IMR-90 (cell line): ENCODE data around the gene CEACAM8. TPM values are rescaled to one million over a fixed set of nuclear protein-coding genes. Genes with fewer than 3 reads are reported as not detected.

ENCODE experiments used
- ATAC-seq: fragments of 200-7000 bp; cut with Tn5 transposase; 2 replicates; pipeline ENCODE4 v1.9.1; 2020; ENCODE audit warnings: low read depth, mild to moderate bottlenecking, moderate library complexity
- BruUV-seq: library from RNA; stranded (reverse); fragments of 400-500 nt; replicated peaks from 2 replicates; lab custom pipeline; 2021; lab: Mats Ljungman, UMichigan
- CTCF ChIA-PET: fragments of 300-600 bp; formaldehyde crosslinking; extraction: SDS; loops from one replicate; lab custom pipeline; 2021; ENCODE audit warnings: antibody characterized with exemption; lab: Yijun Ruan, JAX
- POLR2A ChIA-PET: fragments of 300-600 bp; sonication (Branson Sonifier 250); formaldehyde crosslinking; loops from one replicate; lab custom pipeline; 2022; ENCODE audit warnings: antibody characterized with exemption; ENCODE audit not compliant: unreplicated experiment; lab: Charles Lee
- DNase-seq: peaks from one replicate; pipeline ENCODE4 v3.0.0; 2013
- H2AFZ ChIP-seq: replicated peaks from 2 replicates; pipeline ENCODE3; 2013; ENCODE audit warnings: low read length, mild to moderate bottlenecking; ENCODE audit not compliant: poor library complexity
- H2AK5ac ChIP-seq: 2 replicates; pipeline ENCODE4 v1.6.1; 2013; ENCODE audit warnings: low read depth, low read length, inconsistent platforms
- H2AK9ac ChIP-seq: replicated peaks from 2 replicates; pipeline ENCODE3; 2013; ENCODE audit warnings: mild to moderate bottlenecking, low read depth, low read length, moderate library complexity; ENCODE audit not compliant: poor library complexity
- H2BK120ac ChIP-seq: 2 replicates; pipeline ENCODE4 v1.6.1; 2013; ENCODE audit warnings: low read depth, low read length, inconsistent platforms
- H2BK15ac ChIP-seq: 3 replicates; pipeline ENCODE4 v1.6.1; 2013; ENCODE audit warnings: low read depth, low read length, inconsistent platforms
- H2BK20ac ChIP-seq: 2 replicates; pipeline ENCODE4 v1.6.1; 2013; ENCODE audit warnings: low read depth, mild to moderate bottlenecking, inconsistent platforms, low read length, moderate library complexity
- H2BK5ac ChIP-seq: 2 replicates; pipeline ENCODE4 v1.6.1; 2013; ENCODE audit warnings: mild to moderate bottlenecking, low read depth, low read length, inconsistent platforms; ENCODE audit not compliant: poor library complexity, severe bottlenecking
- H3K14ac ChIP-seq: replicated peaks from 2 replicates; pipeline ENCODE4 v1.6.1; 2013; ENCODE audit warnings: low read depth, low read length, inconsistent platforms
- H3K18ac ChIP-seq: 2 replicates; pipeline ENCODE4 v1.6.1; 2013; ENCODE audit warnings: low read depth, low read length, control low read depth
- H3K23ac ChIP-seq: 2 replicates; pipeline ENCODE4 v1.6.1; 2013; ENCODE audit warnings: low read depth, low read length, inconsistent platforms
- H3K27ac ChIP-seq: 2 replicates; pipeline ENCODE4 v1.5.1; 2013; ENCODE audit warnings: mild to moderate bottlenecking, control low read depth, low read length; ENCODE audit not compliant: insufficient read depth
- H3K27me3 ChIP-seq: 2 replicates; pipeline ENCODE4 v1.6.1; 2013; ENCODE audit warnings: low read length; ENCODE audit not compliant: control insufficient read depth, insufficient read depth
- H3K36me3 ChIP-seq: 2 replicates; pipeline ENCODE4 v1.6.1; 2013; ENCODE audit warnings: low read length, mixed read lengths; ENCODE audit not compliant: control insufficient read depth, insufficient read depth
- H3K4ac ChIP-seq: 2 replicates; pipeline ENCODE4 v1.6.1; 2013; ENCODE audit warnings: low read depth, low read length, inconsistent platforms
- H3K4me1 ChIP-seq: 2 replicates; pipeline ENCODE4 v1.6.1; 2013; ENCODE audit warnings: low read length, mixed read lengths; ENCODE audit not compliant: control insufficient read depth, insufficient read depth
- H3K4me2 ChIP-seq: 2 replicates; pipeline ENCODE4 v1.6.1; 2013; ENCODE audit warnings: low read depth, mild to moderate bottlenecking, control low read depth, low read length, moderate library complexity
- H3K4me3 ChIP-seq: 2 replicates; pipeline ENCODE4 v1.5.1; 2013; ENCODE audit warnings: low read depth, mild to moderate bottlenecking, control low read depth, low read length, moderate library complexity; ENCODE audit not compliant: insufficient read depth
- H3K56ac ChIP-seq: 2 replicates; pipeline ENCODE4 v1.6.1; 2013; ENCODE audit warnings: low read length, inconsistent platforms; ENCODE audit not compliant: insufficient read depth; ENCODE audit errors: extremely low read depth
- H3K79me1 ChIP-seq, 2 experiments: 2 replicates each; pipeline ENCODE4 v1.6.1; 2013; ENCODE audit warnings: low read length in 2 of 2, inconsistent platforms in 1 of 2, low read depth in 1 of 2
- H3K9ac ChIP-seq: 2 replicates; pipeline ENCODE4 v1.6.1; 2013; ENCODE audit warnings: low read depth, low read length, control low read depth
- H3K9me1 ChIP-seq: 2 replicates; pipeline ENCODE4 v1.6.1; 2013; ENCODE audit warnings: low read length, inconsistent platforms; ENCODE audit not compliant: insufficient read depth
- H3K9me3 ChIP-seq: 2 replicates; pipeline ENCODE4 v1.6.1; 2013; ENCODE audit warnings: low read length; ENCODE audit not compliant: control insufficient read depth, insufficient read depth
- H4K20me1 ChIP-seq: 2 replicates; pipeline ENCODE4 v1.6.1; 2013; ENCODE audit warnings: low read length, inconsistent platforms; ENCODE audit not compliant: insufficient read depth
- H4K5ac ChIP-seq: 2 replicates; pipeline ENCODE4 v1.6.1; 2013; ENCODE audit warnings: mild to moderate bottlenecking, low read depth, low read length, control low read depth
- H4K8ac ChIP-seq, 2 experiments: 2 replicates each; pipeline ENCODE4 v1.6.1; 2013; ENCODE audit warnings: low read depth in 2 of 2, low read length in 2 of 2, control low read depth in 1 of 2, inconsistent platforms in 1 of 2
- H4K91ac ChIP-seq: 2 replicates; pipeline ENCODE4 v1.6.1; 2013; ENCODE audit warnings: low read depth, low read length, inconsistent platforms; ENCODE audit not compliant: insufficient read depth
- CHD1 ChIP-seq: IDR thresholded peaks from 2 replicates; pipeline ENCODE4 v1.6.1; 2012; ENCODE audit warnings: low read depth, low read length, improper control_type of control experiment
- CTCF ChIP-seq: conservative IDR thresholded peaks from 2 replicates; pipeline ENCODE4 v1.5.1; 2012; ENCODE audit warnings: mild to moderate bottlenecking, low read depth, low read length, improper control_type of control experiment
- ELK1 ChIP-seq: fragments of 150-350 bp; IDR thresholded peaks from 2 replicates; pipeline ENCODE4 v1.6.1; 2016; ENCODE audit warnings: low read depth, mild to moderate bottlenecking, low read length, moderate library complexity, borderline replicate concordance
- MAZ ChIP-seq: IDR thresholded peaks from 2 replicates; pipeline ENCODE4 v1.6.1; 2012; ENCODE audit warnings: low read depth, mild to moderate bottlenecking, low read length, improper control_type of control experiment, moderate library complexity, borderline replicate concordance
- MXI1 ChIP-seq: IDR thresholded peaks from 2 replicates; pipeline ENCODE4 v1.6.1; 2012; ENCODE audit warnings: low read depth, mild to moderate bottlenecking, low read length, moderate library complexity, borderline replicate concordance
- NFE2L2 ChIP-seq: fragments of 150-350 bp; IDR thresholded peaks from 2 replicates; pipeline ENCODE4 v1.6.1; 2016; ENCODE audit warnings: low read depth, mild to moderate bottlenecking, low read length
- RCOR1 ChIP-seq: IDR thresholded peaks from 2 replicates; pipeline ENCODE4 v1.6.1; 2012; ENCODE audit warnings: mild to moderate bottlenecking, low read length, improper control_type of control experiment; ENCODE audit not compliant: insufficient replicate concordance
- RFX5 ChIP-seq: IDR thresholded peaks from 2 replicates; pipeline ENCODE4 v1.8.0; 2012; ENCODE audit warnings: low read depth, mild to moderate bottlenecking, low read length, moderate library complexity
- SMC3 ChIP-seq: fragments of 150-350 bp; IDR thresholded peaks from 2 replicates; pipeline ENCODE4 v1.6.1; 2016; ENCODE audit warnings: low read depth, mild to moderate bottlenecking, antibody characterized with exemption, low read length, moderate library complexity
- USF2 ChIP-seq: fragments of 150-350 bp; IDR thresholded peaks from 2 replicates; pipeline ENCODE4 v1.6.1; 2017; ENCODE audit warnings: mild to moderate bottlenecking, antibody characterized with exemption, low read length, low read depth
- WGBS, 2 experiments: methylation state at CpG; one replicate each; pipeline versions ENCODE4 v1.1.5 to v1.1.7; 2013; ENCODE audit warnings: missing lambda C conversion rate in 2 of 2; ENCODE audit not compliant: insufficient read length in 1 of 2; ENCODE audit errors: extremely low coverage in 2 of 2; 5-methylcytosine and 5-hydroxymethylcytosine counted together
- dilution Hi-C: fragments of 300-500 bp; cut with HindIII; formaldehyde crosslinking; loops from one replicate; pipeline ENCODE4 v1.14.3; 2018; ENCODE audit warnings: low sequenced_read_pairs; ENCODE audit not compliant: unreplicated experiment
- in situ Hi-C: fragments of 300-500 bp; cut with MboI; formaldehyde crosslinking; loops from 3 replicates; pipeline ENCODE4 v1.14.3; 2019; ENCODE audit warnings: low sequenced_read_pairs, inconsistent platforms, mixed read lengths
- intact Hi-C: fragments of 100-400 bp; cut with micrococcal nuclease; formaldehyde crosslinking; loops from 2 replicates; pipeline ENCODE4 v1.10.0; 2022
- polyA plus RNA-seq, 3 experiments: library from polyadenylated mRNA; depleted of rRNA; stranded (reverse); fragments of >200 nt; gene quantifications; 2 replicates each; pipeline ENCODE4 v1.2.3, GENCODE V29; 2012; ENCODE audit warnings: low replicate concordance in 1 of 3
- total RNA-seq: library from RNA; depleted of rRNA; stranded (reverse); fragments of >200 nt; gene quantifications from 2 replicates; pipeline ENCODE4 v1.2.3, GENCODE V29; 2012

Gene CEACAM8
- total and polyA plus RNA-seq, 2 of the 4 experiments (the other 2 are of a cell fraction) = not detected

- no peak overlapping the region for H3K18ac ChIP-seq
- no peak overlapping the region for H2BK20ac ChIP-seq
- TF ChIP-seq CHD1 = no peak
- no peak for TF ChIP-seq MXI1
- no peak for TF ChIP-seq MAZ
- TF ChIP-seq RCOR1 = no peak
- TF ChIP-seq ELK1 = no peak
- TF ChIP-seq RFX5 = no peak
- no peak for TF ChIP-seq USF2
- no peak for TF ChIP-seq CTCF
- no peak for TF ChIP-seq NFE2L2
- no peak for TF ChIP-seq SMC3
- H2AFZ ChIP-seq = no peak overlapping the region
- in situ Hi-C loops (no loop called here), dilution Hi-C loops (no loop called here), intact Hi-C loops (no loop called here)
- H3K4me2 ChIP-seq = no peak overlapping the region
- DNase-seq (no peak), ATAC-seq (no peak)
- no peak overlapping the region for H3K23ac ChIP-seq
- H3K4me3 ChIP-seq = no peak overlapping the region
- H3K36me3 ChIP-seq = no peaks in the 10 kb centered on the region
- no peaks in the 10 kb centered on the region for H3K79me1 ChIP-seq
- H2AK5ac ChIP-seq = no peak overlapping the region
- BruUV-seq = no TSS peak
- WGBS, 2 experiments = no CpG with 5 or more reads among the region's 2 CpGs
- ChIA-PET CTCF (interaction anchor here (1.0 kb wide), 2 partner anchors 83 to 94 kb away, joined by 3 read pairs; no protein-coding TSS in a partner anchor), POLR2A (no interaction called here)
- H3K27ac ChIP-seq = no peak overlapping the region
- no peak overlapping the region for H2BK5ac ChIP-seq
- no peak overlapping the region for H2BK15ac ChIP-seq
- H4K5ac ChIP-seq = no peak overlapping the region
- H3K4me1 ChIP-seq = no peaks in the 10 kb centered on the region
- H3K27me3 ChIP-seq = peaks cover 7% of the 10 kb centered on the region
- H4K91ac ChIP-seq = no peak overlapping the region
- no peak overlapping the region for H3K56ac ChIP-seq
- H3K14ac ChIP-seq = no peak overlapping the region
- no peak overlapping the region for H3K9ac ChIP-seq
- no peaks in the 10 kb centered on the region for H4K20me1 ChIP-seq
- no peak overlapping the region for H4K8ac ChIP-seq
- no peak overlapping the region for H2AK9ac ChIP-seq
- no peak overlapping the region for H2BK120ac ChIP-seq
- H3K9me3 ChIP-seq = no peaks in the 10 kb centered on the region
- no peaks in the 10 kb centered on the region for H3K9me1 ChIP-seq
- H3K4ac ChIP-seq = no peak overlapping the region
Observed at GRCh38 chr19:42532891-42533290, 61.8 kb downstream of the CEACAM8 start.
